ENCODE data around the gene AUTS2. TPM values are rescaled to one million over a fixed set of nuclear protein-coding genes. Genes with fewer than 3 reads are reported as not detected.

Gene AUTS2
- total RNA-seq, 1 donor from 2014 or later, result 0.79 TPM

- no peak for DNase-seq (ENCODE audit: low read depth in 2 of 2)
These were observed 57.8 kb downstream of the AUTS2 start for GRCh38 chr7:69656077-69656476.

- DNase-seq (ENCODE audit: low read depth in 2 of 2), result no peak
These were observed 58.6 kb downstream of the AUTS2 start for GRCh38 chr7:69656890-69657289.

GRCh38 chr7:69657331-69657730, 59.1 kb downstream of the AUTS2 start:
- DNase-seq (ENCODE audit: low read depth in 2 of 2), result no peak

GRCh38 chr7:69657985-69658384, 59.7 kb downstream of the AUTS2 start:
- DNase-seq (ENCODE audit: low read depth in 2 of 2), result no peak

GRCh38 chr7:69659983-69660382, 61.7 kb downstream of the AUTS2 start:
- DNase-seq (ENCODE audit: low read depth in 2 of 2), result no peak

GRCh38 chr7:69661342-69661741, 63.1 kb downstream of the AUTS2 start:
- no peak for DNase-seq (ENCODE audit: low read depth in 2 of 2)

GRCh38 chr7:69663911-69664832, 65.9 kb downstream of the AUTS2 start:
- DNase-seq (ENCODE audit: low read depth in 2 of 2), result no peak

- no peak for DNase-seq (ENCODE audit: low read depth in 2 of 2)
These were observed 67.1 kb downstream of the AUTS2 start for GRCh38 chr7:69665369-69665768.

GRCh38 chr7:69668339-69668870, 70.1 kb downstream of the AUTS2 start:
- no peak for DNase-seq (ENCODE audit: low read depth in 2 of 2)

- no peak for DNase-seq (ENCODE audit: low read depth in 2 of 2)
These were observed 72.4 kb downstream of the AUTS2 start for GRCh38 chr7:69670701-69671100.

- DNase-seq (ENCODE audit: low read depth in 2 of 2), result no peak
These were observed 74.8 kb downstream of the AUTS2 start for GRCh38 chr7:69673074-69673473.

GRCh38 chr7:69674701-69675182, 76.5 kb downstream of the AUTS2 start:
- no peak for DNase-seq (ENCODE audit: low read depth in 2 of 2)

- no peak for DNase-seq (ENCODE audit: low read depth in 2 of 2)
These were observed 78.0 kb downstream of the AUTS2 start for GRCh38 chr7:69676247-69676646.

GRCh38 chr7:69677054-69677852, 79.0 kb downstream of the AUTS2 start:
- DNase-seq (ENCODE audit: low read depth in 2 of 2), result no peak

GRCh38 chr7:69677881-69678493, 79.7 kb downstream of the AUTS2 start:
- DNase-seq (ENCODE audit: low read depth in 2 of 2), result no peak

GRCh38 chr7:69678494-69679187, 80.4 kb downstream of the AUTS2 start:
- DNase-seq (ENCODE audit: low read depth in 2 of 2), result no peak

GRCh38 chr7:69681181-69681580, 82.9 kb downstream of the AUTS2 start:
- DNase-seq (ENCODE audit: low read depth in 2 of 2), result no peak

GRCh38 chr7:69682518-69682917, 84.2 kb downstream of the AUTS2 start:
- DNase-seq (ENCODE audit: low read depth in 2 of 2), result no peak

GRCh38 chr7:69683002-69683401, 84.7 kb downstream of the AUTS2 start:
- DNase-seq (ENCODE audit: low read depth in 2 of 2), result no peak

GRCh38 chr7:69684369-69685292, 86.4 kb downstream of the AUTS2 start:
- no peak for DNase-seq (ENCODE audit: low read depth in 2 of 2)
